Measurements from ENCODE around the gene NFIX.

The NFIX gene

GRCh38 chr19:13031917-13032623, 36.8 kb downstream of the NFIX start:
- FAIRE-seq = no peak
- no peak for DNase-seq (ENCODE audit: insufficient read length, low spot score)
- no peak for TF ChIP-seq POLR2A (IDR thresholded peaks at IDR 0.05; ENCODE audit: low read depth, low read length)

GRCh38 chr19:13032837-13033236, 37.6 kb downstream of the NFIX start:
- TF ChIP-seq POLR2A (IDR thresholded peaks at IDR 0.05; ENCODE audit: low read depth, low read length) = no peak
- FAIRE-seq = no peak

GRCh38 chr19:13033244-13033643, 38.0 kb downstream of the NFIX start:
- no peak for TF ChIP-seq POLR2A (IDR thresholded peaks at IDR 0.05; ENCODE audit: low read depth, low read length)
- FAIRE-seq (no peak), DNase-seq (ENCODE audit: insufficient read length, low spot score) (no peak)

More at GRCh38 chr19:13032837-13033236, 37.6 kb downstream of the NFIX start:
- DNase-seq (ENCODE audit: insufficient read length, low spot score) = no peak

GRCh38 chr19:13033819-13034611, 38.7 kb downstream of the NFIX start:
- no peak for DNase-seq (ENCODE audit: insufficient read length, low spot score)
- FAIRE-seq = no peak

GRCh38 chr19:13034636-13035035, 39.4 kb downstream of the NFIX start:
- no peak for TF ChIP-seq POLR2A (IDR thresholded peaks at IDR 0.05; ENCODE audit: low read depth, low read length)
- DNase-seq (ENCODE audit: insufficient read length, low spot score) = no peak
- no peak for FAIRE-seq

More at GRCh38 chr19:13033819-13034611, 38.7 kb downstream of the NFIX start:
- no peak for TF ChIP-seq POLR2A (IDR thresholded peaks at IDR 0.05; ENCODE audit: low read depth, low read length)

- DNase-seq (ENCODE audit: insufficient read length, low spot score) (no peak), FAIRE-seq (no peak)
- TF ChIP-seq POLR2A (IDR thresholded peaks at IDR 0.05; ENCODE audit: low read depth, low read length) = no peak
Observed at GRCh38 chr19:13035820-13036365, 40.6 kb downstream of the NFIX start.

- FAIRE-seq (no peak), DNase-seq (ENCODE audit: insufficient read length, low spot score) (peak; percentile 73)
- TF ChIP-seq POLR2A (IDR thresholded peaks at IDR 0.05; ENCODE audit: low read depth, low read length) = no peak
Observed at GRCh38 chr19:13036366-13036976, 41.2 kb downstream of the NFIX start.

- DNase-seq (ENCODE audit: insufficient read length, low spot score) = peak; percentile 78
- no peak for TF ChIP-seq POLR2A (IDR thresholded peaks at IDR 0.05; ENCODE audit: low read depth, low read length)
- no peak for FAIRE-seq
Observed at GRCh38 chr19:13037161-13037560, 41.9 kb downstream of the NFIX start.

- no peak for DNase-seq (ENCODE audit: insufficient read length, low spot score)
- no peak for TF ChIP-seq POLR2A (IDR thresholded peaks at IDR 0.05; ENCODE audit: low read depth, low read length)
- no peak for FAIRE-seq
Observed at GRCh38 chr19:13037731-13038130, 42.5 kb downstream of the NFIX start.

GRCh38 chr19:13038306-13039210, 43.3 kb downstream of the NFIX start:
- no peak for TF ChIP-seq POLR2A (IDR thresholded peaks at IDR 0.05; ENCODE audit: low read depth, low read length)
- no peak for FAIRE-seq
- DNase-seq (ENCODE audit: insufficient read length, low spot score) = no peak

GRCh38 chr19:13039211-13039789, 44.0 kb downstream of the NFIX start:
- DNase-seq (ENCODE audit: insufficient read length, low spot score) (no peak), FAIRE-seq (no peak)
- no peak for TF ChIP-seq POLR2A (IDR thresholded peaks at IDR 0.05; ENCODE audit: low read depth, low read length)

GRCh38 chr19:13040232-13040947, 45.1 kb downstream of the NFIX start:
- TF ChIP-seq POLR2A (IDR thresholded peaks at IDR 0.05; ENCODE audit: low read depth, low read length) = no peak
- no peak for FAIRE-seq
- DNase-seq (ENCODE audit: insufficient read length, low spot score) = no peak
